Adrenal gland (tissue), 5 donors: Measurements from ENCODE around the gene MYZAP.

Experiments used
- CTCF ChIP-seq, 6 experiments: fragments of 450-650 bp in 4 of 6; fragments of 200-600 bp in 2 of 6; sonication (generic) in 1 of 6; IDR thresholded peaks; 1 replicate in 5 of 6; 2 replicates in 1 of 6; pipeline versions ENCODE4 v1.5.1 to v1.8.0; 2016 to 2021; ENCODE audit warnings: antibody characterized with exemption in 6 of 6, mild to moderate bottlenecking in 2 of 6, moderate library complexity in 1 of 6
- POLR2A ChIP-seq, 2 donors: fragments of 450-650 bp; IDR thresholded peaks; one replicate each; pipeline ENCODE4 v1.6.1; 2017; ENCODE audit warnings: antibody characterized with exemption in 2 of 2, mild to moderate bottlenecking in 2 of 2, moderate library complexity in 1 of 2
- donor health status: DM: no; HTN: no; CAD: no.

GRCh38 chr15:57676585-57676984, 84.9 kb downstream of the MYZAP start:
- TF ChIP-seq CTCF (IDR thresholded peaks at IDR 0.05) (no peak), POLR2A (IDR thresholded peaks at IDR 0.05) (no peak)
